B cell (primary cell): ENCODE results near the gene GBP4.

ENCODE experiments used
- CTCF ChIP-seq: fragments of 200-600 bp; IDR thresholded peaks from one replicate; pipeline ENCODE4 v1.8.0; 2022; ENCODE audit warnings: antibody characterized with exemption, mild to moderate bottlenecking
- EZH2 ChIP-seq: IDR thresholded peaks from 2 replicates; pipeline ENCODE4 v1.6.1; 2012; ENCODE audit warnings: borderline replicate concordance, low read depth, mild to moderate bottlenecking, moderate library complexity, low read length; ENCODE audit not compliant: insufficient read depth, poor library complexity, severe bottlenecking

GRCh38 chr1:89174491-89174890, 24.3 kb downstream of the GBP4 start:
- TF ChIP-seq CTCF (no peak), EZH2 (no peak)
